ENCODE measurements around the gene SMAD3.

Gene SMAD3

GRCh38 chr15:67097930-67098740 is 32.7 kb downstream of the SMAD3 start:
- DNase-seq, result no peak

GRCh38 chr15:67098768-67099282 is 33.4 kb downstream of the SMAD3 start:
- no peak for DNase-seq

DNA sequence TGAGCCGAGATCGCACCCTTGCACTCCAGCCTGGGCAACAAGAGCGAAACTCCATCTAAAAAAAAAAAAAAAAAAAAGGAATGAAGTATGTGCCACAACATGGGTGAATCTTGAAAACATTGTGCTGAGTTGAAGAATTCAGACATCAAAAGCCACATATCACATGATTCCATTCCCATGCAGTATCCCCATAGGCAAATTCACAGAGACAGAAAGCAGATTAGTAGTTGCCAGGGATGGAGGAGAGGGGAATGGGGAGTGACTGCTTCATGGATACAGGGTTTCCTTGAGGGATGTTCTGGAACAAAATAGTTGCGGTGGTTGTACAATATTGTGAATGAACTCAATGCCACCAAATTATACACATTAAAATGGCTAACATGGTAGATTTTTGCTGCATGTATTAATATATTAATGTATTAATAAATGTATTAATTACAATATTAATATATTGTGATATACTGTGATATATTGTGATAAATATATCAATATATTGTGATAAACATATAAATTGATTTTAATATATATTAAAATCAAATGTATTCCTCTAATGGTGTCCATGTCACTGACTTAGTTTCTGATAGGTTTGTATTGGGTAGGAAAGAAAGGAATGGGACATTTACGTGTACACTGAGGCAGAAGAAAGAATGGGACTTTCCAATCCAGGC is 34.9 kb downstream of the SMAD3 start:
- no peak for DNase-seq

DNA sequence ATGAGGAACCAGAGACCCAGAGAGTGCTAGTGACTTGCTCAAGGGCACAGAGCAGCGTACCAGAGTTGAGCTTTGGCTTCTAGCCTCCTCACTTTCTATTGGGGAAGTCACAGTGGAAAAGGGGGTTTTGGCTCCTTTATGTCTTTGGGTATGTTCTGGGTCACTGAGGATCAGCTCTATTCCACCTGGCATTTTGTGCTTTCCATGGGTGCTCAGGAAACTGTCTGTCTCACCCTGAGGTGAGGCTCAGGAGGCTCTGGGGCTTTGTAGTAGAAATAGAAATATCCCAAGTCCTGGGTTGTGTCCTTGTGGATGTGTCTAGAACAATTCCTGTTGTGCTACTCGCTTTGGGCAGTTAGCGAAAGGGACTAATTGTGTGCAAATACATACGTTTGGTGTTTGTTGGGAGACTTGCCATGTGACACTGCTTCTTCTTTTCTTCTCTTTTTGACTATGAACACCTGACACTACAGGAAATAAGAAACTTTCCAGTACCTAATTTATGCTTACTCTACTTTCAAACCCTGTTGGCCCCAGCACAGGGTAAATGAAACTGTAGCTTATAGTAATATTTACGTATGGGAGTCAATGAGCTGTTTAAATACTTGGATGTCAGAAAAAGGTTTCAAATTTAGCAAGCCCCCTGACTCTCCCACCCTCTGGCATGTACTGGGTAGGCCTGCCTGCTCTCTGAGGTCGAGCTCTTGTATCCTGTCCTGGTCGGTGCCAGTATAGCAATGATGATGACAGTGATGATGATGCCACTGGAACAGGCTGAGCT is 35.6 kb downstream of the SMAD3 start:
- DNase-seq, result no peak

GRCh38 chr15:67101911-67102598 is 36.7 kb downstream of the SMAD3 start:
- DNase-seq, result no peak

DNA sequence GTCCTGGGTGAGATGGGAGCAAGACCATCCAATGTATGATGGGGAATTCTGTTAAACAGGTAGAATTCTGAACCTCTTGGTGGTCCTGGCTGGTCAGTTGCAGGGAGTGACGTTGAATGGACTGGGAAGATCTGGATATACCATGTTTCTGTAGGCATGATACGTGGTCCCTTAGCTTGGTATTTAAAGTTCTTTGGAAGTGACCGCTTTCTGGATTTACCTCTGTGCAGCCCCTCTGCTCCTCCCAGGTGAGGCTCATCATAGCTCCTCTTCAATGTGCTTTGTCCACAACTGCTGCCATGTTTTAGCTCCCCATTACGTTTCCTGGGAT is 37.2 kb downstream of the SMAD3 start:
- DNase-seq, result no peak

GRCh38 chr15:67103021-67103420 is 37.6 kb downstream of the SMAD3 start:
- DNase-seq, result no peak

- no peak for DNase-seq
These were observed 38.0 kb downstream of the SMAD3 start for GRCh38 chr15:67103432-67103831.

- no peak for DNase-seq
These were observed 38.5 kb downstream of the SMAD3 start for GRCh38 chr15:67103869-67104268.

DNA sequence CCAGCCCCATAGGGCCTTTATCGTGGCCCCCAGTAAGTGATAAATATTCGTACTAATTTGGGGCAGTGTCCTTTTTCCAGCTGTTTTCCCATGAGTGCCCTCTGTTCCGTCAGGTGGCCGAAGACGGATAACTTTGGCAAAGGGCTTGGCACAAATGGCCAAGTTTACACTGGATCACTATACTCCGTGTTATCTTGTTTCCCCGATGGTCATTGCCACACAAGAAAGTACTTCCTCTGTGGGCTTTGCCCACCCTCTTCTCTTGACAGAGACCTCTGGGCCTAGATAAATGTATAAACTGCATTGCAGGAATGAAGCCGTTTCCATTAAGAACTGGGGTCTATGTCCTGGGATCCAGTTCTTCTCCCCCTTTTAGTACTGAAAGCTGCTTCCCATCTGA is 39.1 kb downstream of the SMAD3 start:
- no peak for DNase-seq

DNA sequence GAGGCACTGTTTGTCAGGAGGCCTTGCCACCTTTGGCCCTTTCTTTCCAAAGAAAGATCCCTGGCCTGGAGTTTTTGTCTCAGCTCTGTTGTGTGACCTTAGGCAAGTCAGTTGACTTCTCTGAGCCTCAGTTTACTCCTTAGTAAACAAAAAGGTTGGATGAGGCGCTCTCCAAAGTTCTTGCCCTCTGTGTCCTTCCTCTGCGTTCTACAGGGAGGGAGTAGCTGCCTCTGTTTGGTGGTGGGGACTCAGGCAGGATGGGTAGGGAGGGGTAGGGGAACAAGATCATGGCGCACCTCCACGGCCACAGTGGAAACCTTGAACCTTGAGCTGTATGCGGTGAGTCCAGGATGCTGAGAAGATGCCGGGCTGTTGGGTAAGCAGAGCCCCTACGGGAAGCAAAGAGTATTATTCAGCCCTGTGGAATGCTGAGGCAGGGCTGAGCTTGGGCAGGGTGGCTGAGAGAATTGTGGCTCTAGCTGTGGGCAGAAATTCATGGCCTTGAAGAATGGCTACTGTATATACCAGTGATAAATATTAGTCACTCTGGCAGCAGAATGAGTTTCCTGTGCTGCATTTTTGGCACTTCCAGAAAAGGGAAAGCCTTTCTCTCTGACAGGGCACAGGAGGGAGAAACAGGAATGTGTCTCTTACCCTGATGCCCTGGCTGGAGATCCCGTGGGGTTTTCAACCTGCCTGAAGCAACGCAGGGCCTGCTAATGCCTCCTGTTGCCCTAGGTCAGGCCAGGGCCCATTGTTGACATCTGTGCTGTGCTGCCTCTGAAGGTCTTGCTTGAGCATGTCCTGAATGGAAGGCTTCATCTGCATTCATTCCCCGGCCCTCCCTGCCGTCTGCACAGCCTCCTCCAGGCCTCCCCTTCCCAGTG is 39.9 kb downstream of the SMAD3 start:
- no peak for DNase-seq

- DNase-seq, result no peak
These were observed 40.8 kb downstream of the SMAD3 start for GRCh38 chr15:67105991-67106763.

DNA sequence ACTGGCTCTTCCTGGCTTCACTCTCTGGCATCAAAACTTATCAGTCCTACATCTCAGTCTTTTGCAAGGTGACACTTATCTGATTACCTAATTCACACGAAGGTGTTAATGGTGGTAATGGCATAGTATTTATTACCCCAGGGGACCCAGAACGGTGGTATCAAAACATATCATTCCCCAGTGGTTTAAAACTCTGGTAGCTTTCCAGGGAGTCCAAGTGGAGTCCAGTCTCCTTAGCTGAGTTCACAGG is 41.3 kb downstream of the SMAD3 start:
- no peak for DNase-seq

- no peak for DNase-seq
These were observed 41.8 kb downstream of the SMAD3 start for GRCh38 chr15:67107014-67107812.

DNA sequence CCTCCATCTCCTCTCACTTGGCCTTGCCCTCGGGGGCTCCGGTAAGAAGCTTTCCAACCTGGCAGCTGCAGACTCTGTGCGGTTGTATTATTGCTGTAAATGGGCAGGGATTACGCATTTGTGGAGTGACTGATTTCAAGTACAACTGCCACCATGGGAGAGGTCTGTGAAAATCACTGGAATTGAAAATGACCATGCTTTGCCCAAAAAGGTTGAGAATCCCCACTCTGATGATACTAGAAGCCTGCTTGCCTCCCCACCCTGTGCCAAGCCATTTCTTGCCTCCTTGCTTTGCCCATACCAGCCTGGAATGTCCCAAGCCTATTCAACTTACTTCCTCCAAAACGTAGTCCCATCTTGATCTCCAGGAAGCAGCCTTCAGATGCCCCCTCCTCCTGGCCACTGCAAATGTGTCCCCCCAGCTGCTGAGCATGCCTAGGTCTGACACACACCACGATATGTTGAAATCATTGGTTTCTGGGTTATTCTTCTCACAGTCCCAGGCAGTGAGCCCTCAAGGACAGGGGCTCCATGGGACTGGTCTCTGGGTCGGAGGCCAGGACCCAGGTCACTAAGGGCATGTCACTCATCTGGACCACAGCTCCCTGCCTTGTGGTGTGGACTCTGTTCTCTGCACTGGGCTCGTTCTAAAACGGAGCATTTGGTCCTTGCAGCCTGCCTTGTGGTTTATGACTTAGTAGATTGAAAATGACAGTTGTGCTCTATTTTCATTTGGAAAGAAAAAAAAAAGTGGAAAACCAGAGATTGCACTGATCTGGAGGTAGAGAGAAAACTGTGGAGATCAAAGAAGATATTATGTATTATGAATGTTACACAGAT is 42.9 kb downstream of the SMAD3 start:
- no peak for DNase-seq

DNA sequence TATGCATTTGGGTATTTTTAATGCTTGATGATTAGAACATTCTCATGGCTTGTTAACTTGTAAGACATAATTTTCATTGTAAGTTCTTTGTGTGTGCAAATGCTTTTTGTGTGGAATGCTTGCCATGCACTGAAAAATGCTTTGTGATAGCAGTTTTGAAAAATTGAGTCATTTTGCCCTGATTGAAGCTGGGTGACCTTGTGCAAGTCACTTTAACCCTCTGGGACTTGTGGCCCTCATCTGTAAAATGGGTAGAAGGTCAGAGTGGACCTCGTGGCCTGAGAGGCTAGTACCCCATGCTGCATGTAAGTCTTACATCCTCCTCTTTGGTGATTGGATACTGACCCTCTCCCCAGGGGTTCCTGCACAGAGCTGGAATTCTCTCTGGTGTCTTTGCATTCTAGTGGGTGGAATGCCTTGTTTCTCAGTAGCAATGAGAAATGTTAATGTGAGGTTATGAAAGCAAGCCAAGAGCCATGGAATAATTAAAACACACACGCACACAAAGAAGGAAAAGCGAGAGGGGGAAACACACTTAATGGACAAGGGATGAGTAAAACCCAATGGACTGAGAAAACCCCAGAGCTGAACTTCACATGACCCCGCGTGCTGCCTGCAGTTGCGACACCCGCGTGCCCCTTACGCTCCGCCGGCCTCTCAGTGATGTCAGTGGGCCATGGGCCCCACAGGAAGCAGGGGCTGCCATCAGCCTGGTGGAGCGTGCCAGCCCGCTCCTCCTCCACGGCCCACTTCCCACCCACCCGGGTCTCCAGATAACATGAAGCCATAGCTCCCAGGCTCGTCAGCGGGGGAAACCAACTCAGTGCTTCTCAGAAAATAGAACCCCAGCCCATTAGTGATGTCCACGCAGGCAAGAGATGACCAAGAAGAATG is 44.0 kb downstream of the SMAD3 start:
- no peak for DNase-seq

DNA sequence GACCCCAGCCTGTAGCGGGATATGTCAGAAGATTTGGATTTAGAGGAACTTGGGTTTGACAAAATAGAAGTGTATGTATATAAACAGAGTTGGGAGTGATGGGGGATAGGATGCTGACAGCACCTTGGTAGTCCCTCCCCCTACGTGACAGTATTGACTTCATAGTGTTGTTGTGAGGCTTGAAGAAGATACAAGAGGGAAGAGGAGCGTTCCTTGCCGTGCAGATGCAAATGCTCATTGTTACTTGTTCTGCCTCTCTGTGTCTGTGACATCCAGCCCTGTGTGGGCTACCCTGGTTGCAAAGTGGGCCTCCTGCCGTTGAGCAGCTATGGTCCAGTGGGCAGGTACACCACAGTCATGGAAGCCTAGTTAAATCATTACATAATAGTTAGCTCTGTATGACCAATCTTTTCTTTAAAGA is 45.0 kb downstream of the SMAD3 start:
- no peak for DNase-seq
